Activated CD4-positive, CD25-positive, alpha-beta regulatory T cell treated with anti-CD3 and anti-CD28 coated beads, Interleukin-2, amount 50 U/mL, for 72 hours (primary cell): ENCODE measurements around the gene PTPRN2.
"Not testable (repeated sequence)": the region's sequence is repeated elsewhere in the genome, so short reads cannot be mapped to it uniquely, and the experiment has no call there.

Source experiments
- DNase-seq: peaks from one replicate; pipeline ENCODE4 v3.0.0; 2021

The PTPRN2 gene

GRCh38 chr7:158411232-158411950 is 176.2 kb downstream of the PTPRN2 start:
- no peak for DNase-seq

DNA sequence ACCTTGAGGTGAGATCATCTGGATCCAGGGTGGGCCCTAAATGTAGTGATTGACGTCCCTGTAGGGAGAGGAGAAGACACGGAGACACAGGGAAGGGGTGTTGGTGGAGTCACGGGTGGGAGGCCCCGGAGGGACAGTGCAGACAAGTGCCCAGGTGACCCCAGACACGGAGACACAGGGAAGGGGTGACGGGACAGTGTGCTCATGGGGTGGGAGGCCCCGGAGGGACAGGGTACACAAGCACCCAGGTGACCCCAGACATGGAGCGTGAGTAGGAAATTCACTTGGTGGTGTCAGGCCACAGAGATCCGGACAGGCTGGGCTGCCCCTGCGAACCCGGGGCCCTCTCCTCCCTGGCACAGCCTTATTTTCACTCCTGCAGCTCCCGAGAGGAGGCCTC is 176.9 kb downstream of the PTPRN2 start:
- DNase-seq: no peak

DNA sequence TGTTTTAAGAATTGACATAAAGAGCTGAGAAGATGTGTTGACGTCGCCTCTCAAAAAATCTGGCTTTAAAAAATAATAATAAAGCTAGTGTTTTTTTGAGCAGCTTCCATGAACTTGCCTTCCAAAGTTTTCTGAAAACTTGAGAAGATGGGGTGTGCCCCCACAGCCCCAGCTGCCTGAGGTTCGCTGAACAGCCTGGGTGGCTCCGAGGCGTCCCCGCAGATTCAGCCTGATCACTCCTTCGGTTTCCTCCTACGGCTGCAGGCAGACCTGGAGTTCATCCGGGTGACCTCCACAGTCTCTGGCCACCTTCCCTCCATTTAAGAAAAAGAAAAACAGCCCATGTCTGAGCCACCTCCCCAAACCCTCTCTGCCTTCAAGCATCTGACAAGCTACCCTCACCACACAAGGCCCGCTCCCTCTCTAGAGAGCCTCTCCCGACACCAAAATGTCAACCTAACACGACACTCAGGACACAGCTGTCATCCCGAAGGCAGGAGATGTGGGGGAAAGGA is 177.8 kb downstream of the PTPRN2 start:
- DNase-seq: no peak

DNA sequence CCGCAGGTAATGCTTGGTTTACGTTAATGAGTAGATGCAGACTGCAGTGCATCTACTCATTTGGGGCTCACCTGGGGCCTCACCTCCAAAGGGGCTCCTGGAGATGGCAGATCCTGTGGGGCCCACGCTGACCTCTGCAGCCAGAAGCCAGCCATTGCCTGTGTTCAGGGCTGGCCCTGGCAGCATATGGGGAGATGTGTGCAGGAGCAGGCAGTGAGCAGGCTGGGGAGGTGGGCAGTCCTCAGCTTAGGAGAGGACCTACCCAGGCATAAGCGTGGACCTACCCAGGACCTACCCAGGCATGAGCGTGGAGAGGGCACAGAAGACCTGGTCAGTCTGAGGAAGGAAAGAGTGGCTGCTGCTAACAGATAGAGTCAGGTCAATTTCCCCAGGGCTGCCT is 178.5 kb downstream of the PTPRN2 start:
- no peak for DNase-seq

GRCh38 chr7:158408318-158408920 is 179.2 kb downstream of the PTPRN2 start:
- no peak for DNase-seq

GRCh38 chr7:158407581-158408317 is 179.9 kb downstream of the PTPRN2 start:
- DNase-seq: no peak

DNA sequence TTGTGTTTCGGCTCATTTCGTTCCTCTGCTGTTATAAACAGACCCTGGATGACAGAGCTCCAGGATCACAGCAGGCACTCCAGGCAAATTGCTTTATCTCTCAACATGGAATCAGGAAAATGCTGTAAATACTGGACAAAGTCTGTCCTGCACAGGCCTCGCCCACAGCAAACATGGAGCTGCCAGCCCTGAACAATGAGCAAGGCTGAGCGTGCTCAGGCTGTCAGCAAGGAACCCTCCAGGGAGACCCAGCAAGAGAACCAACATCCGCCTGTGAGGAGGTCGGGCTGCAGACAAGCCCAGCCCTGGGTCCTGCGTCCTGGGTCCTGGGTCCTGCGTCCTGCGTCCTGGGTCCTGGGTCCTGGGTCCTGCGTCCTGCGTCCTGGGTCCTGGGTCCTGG is 180.8 kb downstream of the PTPRN2 start:
- no peak for DNase-seq

DNA sequence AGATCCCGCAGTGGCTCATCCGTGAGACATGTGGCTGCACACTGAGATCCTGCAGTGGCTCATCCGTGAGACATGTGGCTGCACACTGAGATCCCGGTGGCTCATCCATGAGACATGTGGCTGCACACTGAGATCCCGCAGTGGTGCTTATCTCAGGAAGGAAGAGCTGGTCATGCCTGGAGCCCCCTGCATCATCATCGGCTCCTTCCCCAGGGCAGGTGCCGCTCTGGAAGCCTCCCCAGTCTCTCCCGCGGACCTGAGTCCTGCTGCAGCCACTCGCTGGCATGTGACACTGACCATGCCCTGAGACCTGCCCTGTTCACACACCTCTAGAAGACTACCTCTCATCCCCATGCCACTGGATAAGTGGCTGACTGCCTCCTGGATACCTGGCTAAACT is 181.3 kb downstream of the PTPRN2 start:
- DNase-seq: no peak

GRCh38 chr7:158405771-158406170 is 181.9 kb downstream of the PTPRN2 start:
- not testable (repeated sequence) for DNase-seq

- DNase-seq: no peak
These were observed 182.3 kb downstream of the PTPRN2 start for GRCh38 chr7:158405324-158405723.

DNA sequence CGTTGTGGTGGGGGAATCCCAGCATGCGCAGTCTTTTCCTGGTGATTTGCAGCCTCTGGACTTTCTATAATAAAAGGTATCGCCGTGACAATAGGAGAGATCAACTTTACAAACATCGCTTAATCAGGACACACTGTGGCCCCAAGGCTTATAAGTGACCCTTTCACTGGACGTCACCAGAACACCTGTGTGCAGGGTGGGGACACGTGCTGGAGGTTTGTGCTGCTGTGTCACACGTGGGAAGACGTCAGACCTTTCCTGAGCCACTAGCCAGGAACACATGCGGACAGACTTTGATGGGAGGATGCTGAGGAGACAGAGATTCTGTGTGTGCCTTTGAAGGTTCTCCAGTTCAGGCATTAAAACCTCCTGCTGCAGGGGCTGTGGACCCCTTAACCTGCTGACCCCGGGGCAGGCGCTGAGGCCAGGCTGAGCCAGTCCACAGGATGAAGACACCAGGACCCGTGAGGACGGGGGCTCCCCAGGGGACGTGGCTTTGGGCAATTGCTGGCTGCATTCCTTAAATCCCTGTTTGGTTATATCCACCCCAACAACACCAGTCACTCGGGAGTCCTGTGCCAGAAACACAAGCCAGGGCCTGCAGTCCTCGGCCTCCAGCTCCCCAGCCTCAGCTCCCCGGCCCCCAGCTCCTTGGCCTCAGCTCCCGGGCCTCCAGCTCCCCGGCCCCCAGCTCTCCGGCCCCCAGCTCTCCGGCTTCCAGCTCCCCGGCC is 183.4 kb downstream of the PTPRN2 start:
- DNase-seq: no peak

DNA sequence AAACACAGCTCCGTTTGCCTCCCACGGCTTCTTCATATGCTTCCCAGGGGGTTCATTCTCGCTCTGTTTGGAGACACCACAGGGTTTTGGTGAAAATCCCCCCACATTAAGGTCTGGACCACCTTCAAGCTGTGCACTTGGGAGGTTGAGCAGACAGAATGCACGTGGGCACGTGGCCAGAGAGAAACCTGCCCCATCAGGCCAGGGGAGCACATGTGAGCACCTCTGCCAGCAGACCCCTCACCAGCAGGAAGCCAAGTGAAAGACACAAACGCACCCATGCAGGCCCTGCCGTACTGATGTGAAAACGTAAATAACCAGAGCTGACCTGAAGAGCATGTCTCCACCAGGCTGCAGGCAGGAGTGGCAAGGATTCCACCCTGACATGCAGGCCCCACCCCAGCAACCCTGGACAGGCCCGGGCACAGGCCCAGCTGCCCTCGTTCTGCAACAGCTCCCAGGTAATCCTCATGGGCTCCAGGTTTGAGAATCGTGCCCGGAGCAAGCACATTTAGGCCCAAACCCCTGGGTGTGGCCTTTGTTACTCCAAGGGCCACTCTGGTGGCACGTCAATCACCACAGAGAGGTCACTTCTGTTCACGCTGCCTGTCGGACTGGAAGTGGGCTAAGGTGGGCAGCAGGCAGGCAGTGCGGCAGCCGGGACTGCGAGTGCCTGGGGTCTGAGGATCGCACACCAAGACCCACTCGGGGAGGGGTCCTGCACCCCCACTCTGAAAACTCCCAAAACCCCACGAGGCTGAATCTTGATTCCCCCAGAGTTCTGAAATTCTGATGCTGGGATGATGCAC is 184.4 kb downstream of the PTPRN2 start:
- DNase-seq: no peak

- DNase-seq: no peak
These were observed 185.2 kb downstream of the PTPRN2 start for GRCh38 chr7:158402471-158402870.

DNA sequence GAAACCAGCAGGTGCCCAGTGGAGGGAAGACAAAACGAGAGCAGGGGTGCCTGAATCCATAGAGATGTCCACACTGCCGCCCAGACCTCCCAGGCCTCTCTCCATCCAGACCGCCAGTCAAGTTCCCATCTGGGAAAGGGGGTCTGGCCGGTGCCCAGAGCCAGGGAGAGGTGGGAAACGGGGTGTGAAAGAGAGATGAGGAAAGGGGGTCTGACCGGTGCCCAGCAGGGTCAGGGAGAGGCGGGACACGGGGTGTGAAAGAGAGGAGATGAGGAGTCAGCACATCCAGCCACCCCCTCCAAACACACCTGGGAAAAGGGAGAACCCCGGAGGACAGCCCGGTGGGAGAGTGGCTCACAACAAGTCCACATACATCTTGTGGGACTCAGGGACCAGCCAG is 185.8 kb downstream of the PTPRN2 start:
- DNase-seq: no peak

DNA sequence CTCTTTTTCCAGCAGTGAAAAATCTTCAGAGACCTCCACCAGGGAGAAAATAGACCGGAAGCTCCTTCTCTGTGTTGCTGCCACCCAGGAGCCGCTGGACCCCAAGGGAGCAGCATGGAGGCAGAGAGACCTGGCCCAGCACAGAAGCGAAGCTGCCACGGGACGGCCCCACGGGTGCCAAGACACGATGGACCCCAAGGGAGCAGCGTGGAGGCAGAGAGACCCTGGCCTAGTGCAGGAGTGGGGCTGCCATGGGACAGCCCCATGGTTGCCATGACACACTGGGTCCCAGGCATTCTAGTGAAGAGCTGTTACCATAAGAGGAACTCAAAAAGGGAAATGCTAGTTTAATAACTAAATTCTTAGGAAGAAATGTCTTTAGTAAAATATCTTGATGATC is 186.3 kb downstream of the PTPRN2 start:
- DNase-seq: no peak

GRCh38 chr7:158400601-158401225 is 186.9 kb downstream of the PTPRN2 start:
- DNase-seq: no peak

- no peak for DNase-seq
These were observed 187.9 kb downstream of the PTPRN2 start for GRCh38 chr7:158399762-158400161.

GRCh38 chr7:158398750-158399149 is 188.9 kb downstream of the PTPRN2 start:
- no peak for DNase-seq

GRCh38 chr7:158397885-158398284 is 189.7 kb downstream of the PTPRN2 start:
- DNase-seq: no peak

DNA sequence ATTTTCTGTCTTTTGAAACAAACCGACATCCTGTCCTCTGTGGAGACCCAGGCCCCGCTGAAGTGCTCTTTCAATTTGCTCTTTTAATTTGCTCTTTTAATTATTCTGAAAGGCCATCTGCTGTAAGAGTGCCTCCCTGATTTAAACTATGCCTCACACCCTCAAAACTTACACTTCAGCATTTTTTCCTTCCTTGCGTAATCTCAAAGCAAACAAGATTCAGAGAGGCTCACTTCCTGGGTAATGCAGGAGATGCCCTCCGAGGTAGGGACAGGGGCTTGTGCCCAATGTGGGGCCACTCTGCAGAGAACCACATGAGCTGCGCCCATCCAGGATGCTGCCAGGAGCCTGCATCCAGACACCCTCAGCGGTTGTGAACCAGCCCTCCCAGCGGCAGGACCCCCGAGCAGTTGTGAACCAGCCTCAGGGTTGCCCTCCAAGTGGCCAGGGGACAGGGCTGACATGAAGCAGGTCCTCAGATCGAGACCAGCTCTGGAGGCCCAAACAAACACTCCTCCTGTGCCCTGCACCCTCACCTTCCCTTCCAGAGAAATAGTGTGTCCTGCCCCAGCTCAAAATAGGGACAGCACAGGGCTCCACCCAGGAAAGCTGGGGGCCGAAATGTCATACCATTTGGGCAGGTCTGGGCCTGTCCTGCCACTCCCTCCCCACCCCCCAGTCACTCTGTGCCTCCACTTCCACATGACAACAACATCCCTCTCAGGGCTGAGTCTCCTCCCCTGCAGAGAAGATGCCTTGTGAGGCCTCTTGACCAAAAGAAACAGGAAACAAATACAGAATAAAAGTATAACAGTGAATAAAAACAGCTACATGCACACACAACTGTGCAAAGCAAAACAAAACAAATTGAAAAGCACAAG is 190.4 kb downstream of the PTPRN2 start:
- no peak for DNase-seq
